GM21360 (cell line): ENCODE data around the gene EXOC4.

Experiments used
- ATAC-seq: cut with Tn5 transposase; IDR thresholded peaks from one replicate; pipeline ENCODE4 v1.9.1; 2021; ENCODE audit warnings: mild to moderate bottlenecking, moderate library complexity; ENCODE audit not compliant: unreplicated experiment

EXOC4 gene

GRCh38 chr7:133482599-133482998 lies 229.7 kb downstream of the EXOC4 start:
- ATAC-seq, result no peak

GRCh38 chr7:133484086-133484485 lies 231.2 kb downstream of the EXOC4 start:
- no peak for ATAC-seq

- no peak for ATAC-seq
Observed at GRCh38 chr7:133489906-133490305, 237.0 kb downstream of the EXOC4 start.

DNA sequence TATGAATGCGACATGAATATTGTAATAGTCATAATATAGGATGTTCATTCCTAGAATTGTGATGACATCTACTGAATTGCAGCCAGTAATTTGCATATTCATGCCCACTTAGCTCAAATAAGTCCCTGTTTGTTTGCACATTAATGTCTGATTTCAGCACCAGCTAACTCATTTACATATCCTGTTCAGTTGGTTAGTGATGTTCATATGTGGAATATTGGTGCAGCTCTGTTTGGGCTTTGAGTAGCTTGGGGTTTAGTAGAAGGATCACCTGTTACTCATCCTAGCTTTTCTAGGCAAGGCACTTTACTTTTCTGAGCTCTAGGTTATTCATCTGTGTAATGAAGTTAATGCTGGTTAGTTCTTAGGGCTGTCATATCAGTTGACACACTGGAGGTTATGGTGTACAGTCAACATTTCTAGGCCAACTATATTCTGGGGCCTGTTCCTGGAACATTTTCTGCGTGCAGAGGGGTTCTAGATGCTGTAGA lies 238.4 kb downstream of the EXOC4 start:
- ATAC-seq, result no peak

DNA sequence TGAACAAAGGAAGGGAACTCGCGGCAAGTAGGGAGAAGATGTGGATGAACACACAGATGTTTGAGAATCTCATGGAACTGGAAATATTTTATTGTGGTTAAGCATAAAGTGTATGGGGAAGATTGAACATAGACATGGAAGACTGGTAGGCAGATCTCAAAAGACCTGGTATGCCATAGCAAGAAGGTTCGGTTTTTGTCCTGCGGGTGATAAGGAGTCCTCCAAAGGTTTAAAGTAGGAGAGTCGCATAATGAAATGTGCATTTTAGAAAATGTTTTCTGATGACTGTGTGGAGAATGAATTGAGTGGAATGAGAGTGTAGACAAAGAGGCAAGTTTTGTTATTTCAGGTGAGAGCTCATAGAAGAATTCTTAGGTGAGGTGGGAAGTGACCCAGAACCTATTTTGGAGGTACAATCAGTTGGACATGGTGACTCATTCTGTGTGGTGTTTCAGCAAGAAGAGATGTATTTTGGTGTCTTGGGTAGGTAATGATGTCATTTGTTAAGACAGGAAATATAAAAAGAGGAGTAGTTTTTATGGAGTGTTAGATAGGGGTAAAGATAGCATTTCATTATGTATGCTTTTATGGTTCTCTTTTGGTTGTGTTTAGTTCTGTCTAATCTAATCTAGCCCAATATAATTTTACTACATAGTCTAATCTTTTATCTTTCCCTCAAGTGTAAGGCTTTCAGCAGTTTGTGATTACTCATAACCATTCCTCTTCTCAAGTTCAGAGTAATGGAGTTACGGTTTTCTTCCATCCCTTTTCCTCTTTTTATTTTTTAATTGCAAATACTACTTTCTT lies 239.2 kb downstream of the EXOC4 start:
- ATAC-seq, result no peak

- no peak for ATAC-seq
Observed at GRCh38 chr7:133497061-133497460, 244.2 kb downstream of the EXOC4 start.

DNA sequence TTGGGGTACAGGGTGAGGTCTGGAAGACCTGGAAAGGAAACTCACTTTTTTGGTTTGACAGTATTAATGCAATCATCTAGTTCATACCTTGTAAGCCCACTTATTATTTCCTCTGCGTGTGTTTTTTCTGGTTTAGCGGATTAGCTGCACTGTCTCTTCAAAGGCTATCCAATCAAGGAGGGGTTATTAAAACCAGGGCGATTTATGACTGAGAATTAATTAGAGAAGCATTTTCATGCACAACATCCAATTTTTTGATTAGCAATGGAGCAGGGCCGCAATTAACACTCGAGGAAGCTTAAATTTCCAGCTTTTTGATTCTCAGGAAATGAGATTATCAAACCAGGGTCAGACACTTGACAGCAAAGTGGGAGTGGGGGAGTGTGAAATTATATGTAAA lies 248.9 kb downstream of the EXOC4 start:
- no peak for ATAC-seq

DNA sequence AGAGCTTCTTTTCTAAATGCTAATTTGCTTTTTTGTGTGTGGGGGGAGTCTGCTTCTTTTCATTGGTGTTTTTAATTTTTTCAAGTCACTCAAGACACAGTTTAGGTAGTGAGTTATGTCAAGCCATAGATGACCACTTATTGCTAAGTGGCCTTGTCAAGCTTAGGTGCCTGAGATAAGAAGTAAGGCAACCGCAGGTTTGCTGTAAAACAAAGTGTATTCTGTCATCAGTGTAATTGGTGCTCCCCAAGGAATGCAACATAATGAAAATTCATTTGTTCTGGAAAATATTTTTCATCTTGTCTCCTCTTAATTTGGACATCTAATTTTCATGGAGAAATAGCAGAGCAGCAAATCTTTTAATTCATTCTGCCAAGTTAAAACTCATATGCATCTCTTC lies 249.6 kb downstream of the EXOC4 start:
- no peak for ATAC-seq

- ATAC-seq, result no peak
Observed at GRCh38 chr7:133502972-133503371, 250.1 kb downstream of the EXOC4 start.

DNA sequence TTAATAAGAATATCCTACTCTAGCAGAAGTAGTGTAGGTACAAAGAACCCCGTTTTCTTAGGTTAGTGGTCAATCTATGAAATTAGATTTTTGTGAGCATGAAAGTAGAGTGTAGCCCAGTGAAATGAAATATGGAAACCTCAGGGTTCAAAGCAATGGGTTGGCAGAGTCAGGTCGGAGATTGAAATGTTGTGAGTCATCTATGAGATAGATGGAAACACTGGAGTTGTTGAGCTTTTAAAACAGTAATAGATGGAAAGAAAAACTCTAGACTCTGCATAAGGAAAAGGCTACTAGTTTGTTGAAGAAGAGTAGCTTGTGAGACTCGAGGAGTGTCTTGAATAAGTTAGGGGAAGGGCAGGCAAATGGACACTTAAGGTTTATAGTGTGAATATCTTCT lies 251.9 kb downstream of the EXOC4 start:
- no peak for ATAC-seq

GRCh38 chr7:133509822-133510221 lies 256.9 kb downstream of the EXOC4 start:
- ATAC-seq, result no peak

GRCh38 chr7:133510326-133511055 lies 257.6 kb downstream of the EXOC4 start:
- ATAC-seq, result no peak

DNA sequence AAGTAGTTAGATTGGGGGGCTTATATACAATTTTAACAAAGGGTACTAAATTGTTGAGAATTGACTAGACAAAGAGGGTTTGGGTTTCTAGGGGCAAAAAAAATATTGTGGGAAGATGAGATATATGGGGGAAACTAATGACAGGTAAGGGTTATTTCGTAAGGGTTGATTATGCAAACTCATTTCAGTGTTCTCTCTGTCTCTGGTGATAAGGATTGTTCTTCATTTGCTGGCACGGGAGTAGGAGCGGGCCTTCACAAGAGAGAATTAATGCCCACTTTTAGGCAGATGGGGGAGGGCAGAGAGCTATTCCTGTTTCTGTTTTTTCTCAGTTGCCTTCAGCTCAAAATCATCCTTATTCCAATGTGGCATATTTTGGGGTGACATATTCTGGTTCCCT lies 258.4 kb downstream of the EXOC4 start:
- no peak for ATAC-seq

DNA sequence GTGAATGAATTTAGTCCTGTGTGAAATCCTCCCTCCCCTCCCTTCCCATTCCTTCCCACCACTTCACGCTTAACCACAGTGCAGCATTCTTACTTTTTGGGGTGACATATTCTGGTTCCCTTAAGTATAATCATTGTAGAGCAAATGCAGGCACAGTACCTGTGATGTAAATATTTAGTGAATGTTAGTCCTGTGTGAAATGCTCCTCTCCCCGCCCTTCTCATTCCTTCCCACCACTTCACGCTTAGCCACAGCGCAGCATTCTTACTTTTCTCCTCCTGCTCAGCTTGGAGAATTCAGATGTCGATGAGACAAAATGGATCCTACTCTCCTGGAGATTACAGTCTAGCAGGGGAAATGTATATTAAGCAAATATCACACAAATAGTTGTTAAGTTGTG lies 258.8 kb downstream of the EXOC4 start:
- ATAC-seq, result no peak

DNA sequence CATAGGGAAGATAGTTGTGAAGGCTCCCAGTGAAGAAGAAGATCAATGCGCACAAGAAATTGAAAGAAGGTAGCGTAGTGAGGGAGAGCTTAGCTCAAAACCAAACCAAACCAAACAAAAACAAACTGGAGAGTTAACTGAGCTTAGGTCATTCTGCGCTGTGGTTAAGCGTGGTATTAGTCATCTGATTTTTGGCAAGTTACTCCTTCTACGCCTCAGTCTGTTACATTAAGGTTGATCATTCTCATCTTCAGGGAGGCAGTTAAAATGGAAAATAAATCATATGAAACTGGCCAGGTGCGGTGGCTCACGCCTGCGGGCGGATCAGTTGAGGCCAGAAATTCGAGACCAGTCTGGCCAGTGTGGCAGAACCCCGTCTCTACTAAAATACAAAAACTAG lies 259.7 kb downstream of the EXOC4 start:
- ATAC-seq, result no peak

GRCh38 chr7:133513608-133514007 lies 260.7 kb downstream of the EXOC4 start:
- ATAC-seq, result no peak

GRCh38 chr7:133514551-133514950 lies 261.7 kb downstream of the EXOC4 start:
- no peak for ATAC-seq

GRCh38 chr7:133517766-133518165 lies 264.9 kb downstream of the EXOC4 start:
- no peak for ATAC-seq

DNA sequence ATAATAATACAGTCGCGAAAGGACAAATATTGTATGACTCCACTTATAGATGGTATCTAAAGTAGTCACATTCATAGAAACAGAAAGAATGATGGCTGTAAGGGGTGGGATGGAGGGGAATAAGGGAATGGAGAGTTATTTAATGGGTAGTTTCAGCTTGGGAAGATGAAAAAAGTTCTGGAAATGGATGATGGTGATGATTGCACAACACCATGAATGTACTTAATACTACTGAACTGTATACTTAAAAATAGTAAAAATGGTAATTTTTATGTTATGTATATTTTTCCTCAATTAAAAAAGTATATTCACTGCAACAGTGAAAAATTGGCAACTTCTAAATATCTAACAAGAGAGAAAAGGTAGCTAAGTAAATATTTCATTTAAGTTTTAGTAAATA lies 265.8 kb downstream of the EXOC4 start:
- ATAC-seq, result no peak

DNA sequence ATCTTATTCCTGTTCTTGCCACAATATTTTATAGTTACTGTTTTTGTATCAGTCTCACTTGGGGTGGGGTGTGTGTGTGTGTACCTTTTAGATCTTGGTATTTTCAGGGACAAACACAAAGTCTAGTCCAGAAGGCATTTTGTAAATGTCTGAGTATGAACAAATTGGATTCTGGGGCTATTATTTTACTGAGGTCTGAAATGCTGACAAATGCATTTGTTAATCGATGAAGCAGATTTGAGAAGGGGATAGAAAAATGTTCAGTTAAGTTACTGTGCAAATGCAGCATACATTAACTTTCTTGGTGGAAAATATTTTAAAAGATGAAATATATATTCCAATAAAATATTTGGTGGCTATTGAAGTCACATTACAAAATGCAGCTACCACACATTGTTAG lies 267.4 kb downstream of the EXOC4 start:
- ATAC-seq, result no peak

GRCh38 chr7:133522501-133522900 lies 269.6 kb downstream of the EXOC4 start:
- ATAC-seq, result no peak

DNA sequence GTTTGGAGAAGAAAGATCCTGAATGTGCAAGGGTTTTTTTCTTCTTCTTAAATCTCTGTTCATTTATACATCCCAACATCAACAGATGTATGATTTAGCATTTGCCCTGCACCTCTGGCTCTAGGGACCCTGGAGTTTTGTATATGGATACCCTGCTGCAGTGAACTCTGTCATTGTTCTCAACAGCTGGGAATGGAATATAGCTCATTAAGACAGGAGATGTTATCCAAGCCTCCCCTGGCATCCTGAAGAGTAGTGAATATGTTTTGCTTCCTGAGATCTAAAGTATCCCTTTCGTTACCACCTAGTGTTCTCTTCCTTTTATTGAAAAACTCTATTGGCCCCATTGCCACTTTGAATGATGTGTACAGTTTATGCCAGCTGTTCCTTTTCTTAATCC lies 275.9 kb downstream of the EXOC4 start:
- ATAC-seq, result no peak
